NT2/D1 (cell line): ENCODE data around the gene BHLHE23.

Experiments
- SUZ12 ChIP-seq: IDR thresholded peaks from 2 replicates; pipeline ENCODE4 v1.6.1; 2011; ENCODE audit not compliant: insufficient read length, insufficient read depth; ENCODE audit errors: extremely low read depth
- YY1 ChIP-seq: IDR thresholded peaks from 2 replicates; pipeline ENCODE4 v1.6.1; 2011; ENCODE audit not compliant: insufficient read length, insufficient read depth
- ZNF274 ChIP-seq: IDR thresholded peaks from 2 replicates; pipeline ENCODE4 v1.6.1; 2011; ENCODE audit warnings: mild to moderate bottlenecking, low read depth, low read length

DNA sequence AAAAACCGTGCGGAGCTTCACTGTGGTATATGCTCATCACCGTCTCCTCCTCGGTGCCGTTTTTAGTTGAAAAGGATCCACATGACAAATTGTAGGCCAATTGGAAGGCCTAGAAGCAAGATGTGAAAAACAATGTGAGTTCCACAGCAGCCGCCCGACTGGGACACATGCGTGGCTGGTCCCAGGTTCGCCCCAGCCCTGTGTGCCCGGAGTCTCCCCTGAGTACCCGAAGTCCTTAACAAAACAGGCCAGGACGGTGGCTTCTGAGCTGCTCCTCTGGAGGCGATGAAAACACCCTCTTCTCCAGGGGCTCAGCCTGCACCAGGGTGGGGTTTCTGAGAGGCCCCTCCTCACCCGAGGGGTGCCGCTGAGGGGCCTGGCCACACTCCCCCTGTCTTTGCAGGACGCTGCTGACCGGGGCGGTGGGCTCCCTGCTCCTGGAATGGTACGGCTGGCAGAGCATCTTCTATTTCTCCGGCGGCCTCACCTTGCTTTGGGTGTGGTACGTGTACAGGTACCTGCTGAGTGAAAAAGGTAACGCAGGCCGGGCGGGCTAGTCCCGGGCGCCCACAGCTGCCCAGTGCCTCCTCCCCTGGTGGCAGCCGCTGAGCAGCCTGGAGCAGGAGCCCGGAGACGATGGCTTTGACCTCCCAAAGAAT, 44.4 kb downstream of the BHLHE23 start:
- TF ChIP-seq ZNF274 (no peak), SUZ12 (no peak), YY1 (no peak)
